GM12873 (cell line): ENCODE results near the gene HRK.

Experiments
- TF ChIP-seq, protein P1 (sequence below): IDR thresholded peaks from 2 replicates; pipeline ENCODE4 v1.5.1; 2012; ENCODE audit warnings: low read depth, mild to moderate bottlenecking, moderate library complexity, low read length, control low read depth; ENCODE audit not compliant: insufficient read depth; ENCODE audit errors: missing control alignments

HRK gene

DNA sequence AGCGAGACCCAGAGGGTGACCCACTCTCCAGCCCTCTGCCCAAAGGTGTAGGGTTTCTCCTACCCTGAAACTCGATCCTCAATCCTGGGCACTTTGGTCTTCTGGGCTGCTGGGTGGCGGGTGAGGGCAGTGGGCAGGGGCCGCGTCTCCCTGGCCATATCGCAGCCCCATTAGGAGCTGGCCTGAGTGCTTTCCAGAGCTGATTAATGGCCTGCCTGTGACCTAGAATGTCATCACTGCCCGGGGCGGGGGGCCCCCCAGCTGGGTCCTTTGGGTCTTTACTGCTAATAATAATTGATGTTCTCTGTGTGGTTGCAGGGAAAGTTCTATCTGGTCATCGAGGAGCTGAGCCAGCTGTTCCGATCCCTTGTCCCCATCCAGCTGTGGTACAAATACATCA lies 47.8 kb downstream of the HRK start:
- TF ChIP-seq, protein P1, sequence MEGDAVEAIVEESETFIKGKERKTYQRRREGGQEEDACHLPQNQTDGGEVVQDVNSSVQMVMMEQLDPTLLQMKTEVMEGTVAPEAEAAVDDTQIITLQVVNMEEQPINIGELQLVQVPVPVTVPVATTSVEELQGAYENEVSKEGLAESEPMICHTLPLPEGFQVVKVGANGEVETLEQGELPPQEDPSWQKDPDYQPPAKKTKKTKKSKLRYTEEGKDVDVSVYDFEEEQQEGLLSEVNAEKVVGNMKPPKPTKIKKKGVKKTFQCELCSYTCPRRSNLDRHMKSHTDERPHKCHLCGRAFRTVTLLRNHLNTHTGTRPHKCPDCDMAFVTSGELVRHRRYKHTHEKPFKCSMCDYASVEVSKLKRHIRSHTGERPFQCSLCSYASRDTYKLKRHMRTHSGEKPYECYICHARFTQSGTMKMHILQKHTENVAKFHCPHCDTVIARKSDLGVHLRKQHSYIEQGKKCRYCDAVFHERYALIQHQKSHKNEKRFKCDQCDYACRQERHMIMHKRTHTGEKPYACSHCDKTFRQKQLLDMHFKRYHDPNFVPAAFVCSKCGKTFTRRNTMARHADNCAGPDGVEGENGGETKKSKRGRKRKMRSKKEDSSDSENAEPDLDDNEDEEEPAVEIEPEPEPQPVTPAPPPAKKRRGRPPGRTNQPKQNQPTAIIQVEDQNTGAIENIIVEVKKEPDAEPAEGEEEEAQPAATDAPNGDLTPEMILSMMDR = no peak

DNA sequence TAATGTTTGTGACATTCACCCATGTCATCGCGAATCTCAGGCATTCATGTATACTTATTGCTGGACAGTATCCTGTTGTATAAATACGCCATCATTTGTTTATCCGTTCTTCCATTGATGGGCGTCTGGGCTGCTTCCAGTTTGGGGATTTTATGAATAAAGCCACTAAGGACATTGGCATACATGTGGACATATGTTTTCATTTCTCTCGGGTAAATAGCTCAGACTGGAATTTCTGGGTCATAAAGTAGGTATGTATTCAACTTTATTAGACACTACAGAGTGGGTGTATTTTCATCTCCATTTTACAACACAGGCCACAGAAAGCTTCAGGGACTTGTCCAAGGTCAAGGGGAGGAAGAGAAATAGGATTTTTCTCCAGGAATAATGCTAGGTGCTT lies 48.9 kb downstream of the HRK start:
- TF ChIP-seq, protein P1 = no peak

DNA sequence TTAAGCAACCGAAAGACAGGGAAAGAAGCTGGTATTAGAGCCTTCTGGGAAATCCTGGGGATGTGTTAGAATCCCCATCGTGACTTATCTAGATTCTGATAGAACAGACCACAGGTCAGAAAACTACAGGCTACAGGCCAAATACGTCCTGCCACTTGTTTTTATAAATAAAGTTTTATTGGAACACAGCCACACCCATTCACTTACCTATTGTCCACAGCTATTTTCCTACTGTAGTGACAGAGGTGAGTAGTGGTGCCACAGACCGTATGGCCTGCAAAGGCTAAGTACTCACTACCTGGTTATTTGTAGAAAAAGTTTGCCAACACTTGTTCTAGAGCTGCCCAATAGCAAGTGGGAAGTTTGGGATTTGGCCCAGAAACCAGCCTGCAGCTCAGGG lies 53.8 kb downstream of the HRK start:
- TF ChIP-seq, protein P1 = no peak

DNA sequence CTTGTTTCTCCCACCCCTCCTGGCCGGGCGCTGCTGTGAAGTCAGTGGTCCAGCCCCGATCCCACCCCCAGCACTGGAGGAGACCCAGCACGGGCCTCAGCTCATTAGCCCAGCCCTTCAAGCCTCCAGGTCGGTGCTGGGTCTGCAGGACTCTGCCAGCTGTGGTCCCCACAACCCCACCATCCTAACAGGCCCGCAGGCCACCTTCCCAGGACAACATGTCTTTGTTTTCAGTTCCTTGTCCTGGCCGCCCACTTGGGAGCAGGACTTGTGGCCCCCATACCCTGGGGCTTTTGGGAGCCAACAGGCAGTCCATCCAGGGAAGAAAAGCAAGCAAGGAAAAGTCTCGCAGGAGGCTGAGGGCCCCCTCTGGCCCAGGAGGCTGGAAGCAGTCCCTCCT lies 60.0 kb downstream of the HRK start:
- TF ChIP-seq, protein P1 = no peak

DNA sequence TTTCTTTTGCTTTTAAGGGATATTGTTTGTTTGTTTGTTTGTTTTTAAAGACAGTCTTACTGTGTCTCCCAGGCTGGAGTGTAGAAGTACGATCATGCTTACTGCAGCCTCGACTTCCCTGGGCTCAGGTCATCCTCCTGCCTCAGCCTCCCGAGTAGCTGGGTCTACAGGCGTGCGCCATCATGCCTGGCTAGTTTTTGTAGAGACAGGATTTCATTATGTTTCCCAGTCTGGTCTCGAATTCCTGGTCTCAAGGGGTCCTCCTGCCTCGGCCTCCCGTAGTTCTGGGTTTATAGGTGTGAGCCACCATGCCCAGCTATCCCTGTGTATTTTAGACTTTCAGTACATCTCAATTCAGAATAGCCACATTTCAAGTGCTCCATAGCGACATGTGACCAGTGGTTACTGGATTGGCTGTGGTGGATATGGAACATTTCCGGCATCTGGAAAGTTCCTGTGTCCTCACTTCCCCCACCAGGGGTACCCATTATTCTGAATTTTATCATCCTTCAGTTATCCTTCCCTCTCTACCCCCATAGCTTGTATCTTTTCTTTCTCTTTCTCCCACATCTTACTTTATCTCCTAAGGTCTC lies 61.1 kb downstream of the HRK start:
- TF ChIP-seq, protein P1 = no peak

DNA sequence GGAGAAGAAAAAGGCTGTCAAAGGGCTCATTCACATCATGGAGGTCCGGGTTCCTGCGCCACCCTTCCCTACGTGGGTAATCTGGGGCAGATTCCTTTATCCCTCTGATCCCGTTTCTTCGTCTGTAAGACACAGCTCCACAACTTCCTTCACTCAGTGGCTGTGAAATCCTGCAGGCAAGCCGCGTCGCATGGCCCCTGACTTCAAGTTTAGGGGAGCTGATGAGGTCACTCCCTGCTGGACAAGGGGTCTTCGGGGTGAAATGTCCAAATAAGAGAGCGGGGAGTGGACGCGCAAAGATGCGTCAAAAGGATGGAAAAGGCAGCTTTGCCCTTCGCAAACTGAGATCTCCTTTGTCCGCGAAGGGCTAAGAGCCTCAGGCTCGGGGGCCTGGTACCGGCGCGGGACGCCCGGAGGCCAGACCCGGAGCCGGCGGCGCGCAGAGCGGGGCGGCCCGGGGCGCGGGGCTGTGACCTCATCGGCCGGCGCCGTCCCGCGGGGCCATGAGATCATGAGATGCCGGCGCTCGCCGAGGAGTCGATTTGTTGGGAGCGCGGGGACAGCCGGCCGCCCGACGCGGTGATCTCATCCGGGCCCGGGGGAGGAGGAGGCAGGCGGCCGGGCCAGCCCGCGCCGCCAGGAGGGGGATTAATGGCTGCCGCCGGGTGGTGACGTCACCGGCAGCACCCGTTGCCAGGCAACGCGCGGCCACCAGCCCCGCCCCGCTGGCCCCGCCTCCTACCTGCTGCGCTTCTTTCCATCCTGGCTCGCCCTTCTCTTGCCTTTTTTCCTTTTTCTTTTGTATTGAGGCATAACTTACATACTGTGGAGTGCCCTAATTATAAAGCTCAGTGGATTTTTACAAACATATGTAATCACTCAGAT lies 62.1 kb downstream of the HRK start:
- TF ChIP-seq, protein P1 = no peak

DNA sequence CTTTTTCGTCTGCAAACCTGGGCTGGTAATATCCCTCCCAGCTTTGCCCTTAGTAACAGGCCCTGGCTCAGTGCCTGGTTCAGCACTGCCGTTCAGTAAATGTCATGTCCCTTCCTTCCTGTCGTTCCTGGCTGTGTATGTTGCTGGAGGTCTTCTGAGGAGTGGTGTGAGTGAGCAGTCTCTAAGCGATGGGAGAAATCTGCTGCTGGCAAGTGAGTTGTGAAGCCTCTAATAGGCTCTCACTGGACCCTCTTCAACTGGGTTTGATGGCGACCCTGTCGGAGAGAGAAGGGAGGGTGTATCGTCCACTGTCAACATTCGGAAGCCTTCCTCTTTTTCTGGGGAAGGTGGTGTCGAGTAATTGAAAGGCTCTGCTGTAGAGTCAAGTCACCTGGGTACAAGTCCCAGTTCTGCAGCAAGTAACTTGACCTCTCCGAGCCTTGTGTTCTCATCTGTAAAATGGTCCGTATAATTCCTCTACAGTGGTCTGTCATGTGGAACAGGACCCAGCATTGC lies 62.8 kb downstream of the HRK start:
- TF ChIP-seq, protein P1 = no peak
